K562 (cell line): ENCODE measurements around the gene CHERP. TPM values are rescaled to one million over a fixed set of nuclear protein-coding genes. Genes with fewer than 3 reads are reported as not detected.

Source experiments
- ATAC-seq: fragments of 200-7000 bp; cut with Tn5 transposase; 3 replicates; pipeline ENCODE4 v1.9.1; 2020; ENCODE audit warnings: moderate library complexity
- BruUV-seq: library from RNA; stranded (reverse); fragments of 400-500 nt; replicated peaks from 2 replicates; lab custom pipeline; 2021; lab: Mats Ljungman, UMichigan
- CTCF ChIA-PET: fragments of 300-600 bp; formaldehyde crosslinking; extraction: SDS; loops from one replicate; lab custom pipeline; 2021; ENCODE audit warnings: low intra/inter-chr PET ratio; lab: Yijun Ruan, JAX
- POLR2A ChIA-PET: fragments of 300-600, 350-650 bp; sonication (Branson Sonifier 250); formaldehyde crosslinking; extraction: SDS; loops from one replicate; lab custom pipeline; 2021; ENCODE audit warnings: antibody characterized with exemption, inconsistent platforms; lab: Yijun Ruan, JAX
- DNase-seq, 4 experiments: peaks; one replicate each; pipeline versions ENCODE4 v3.0.0 to v3.0.0-alpha.2; 2011 to 2018; ENCODE audit warnings: low spot score in 3 of 4, mixed read lengths in 3 of 4; ENCODE audit errors: extremely low read depth in 1 of 4
- FAIRE-seq: peaks from 2 replicates; lab custom pipeline; 2011; peaks lifted over from hg19 to GRCh38; lab: Jason Lieb, UNC
- H2AFZ ChIP-seq: 2 replicates; pipeline ENCODE4 v1.6.0; 2011; ENCODE audit warnings: low read depth, low read length, control low read depth, inconsistent platforms
- H3K27ac ChIP-seq: fragments of 200-600 bp; 3 replicates; pipeline ENCODE4 v1.8.0; 2011; ENCODE audit warnings: low read depth, mild to moderate bottlenecking, control low read depth, inconsistent platforms, low read length, moderate library complexity, mixed read lengths; ENCODE audit errors: extremely low read depth
- H3K27me3 ChIP-seq, 2 experiments: fragments of 300-600 bp in 1 of 2; 2 replicates in 1 of 2; 3 replicates in 1 of 2; pipeline versions ENCODE4 v1.6.0 to v1.8.0; 2011; ENCODE audit warnings: inconsistent platforms in 2 of 2, low read length in 2 of 2, mild to moderate bottlenecking in 1 of 2, mixed read lengths in 1 of 2, moderate library complexity in 1 of 2; ENCODE audit not compliant: control insufficient read depth in 2 of 2, insufficient read depth in 2 of 2
- H3K36me3 ChIP-seq: fragments of 300-600 bp; 3 replicates; pipeline ENCODE4 v1.8.0; 2011; ENCODE audit warnings: mild to moderate bottlenecking, low read length, inconsistent platforms; ENCODE audit not compliant: control insufficient read depth, insufficient read depth
- H3K4me1 ChIP-seq, 2 experiments: fragments of 200-600 bp in 1 of 2; replicated peaks in 1 of 2; 2 replicates in 1 of 2; 3 replicates in 1 of 2; pipeline versions ENCODE4 v1.5.1 to v1.8.0; 2011; ENCODE audit warnings: inconsistent platforms in 2 of 2, low read length in 2 of 2, mild to moderate bottlenecking in 1 of 2, mixed read lengths in 1 of 2, moderate library complexity in 1 of 2; ENCODE audit not compliant: control insufficient read depth in 2 of 2, insufficient read depth in 2 of 2
- H3K4me2 ChIP-seq: 2 replicates; pipeline ENCODE4 v1.6.1; 2011; ENCODE audit warnings: low read length, control low read depth, inconsistent platforms, mixed read lengths; ENCODE audit not compliant: insufficient read depth
- H3K4me3 ChIP-seq: fragments of 200-600 bp; sonication (generic), shearing (Covaris generic); 2 replicates; pipeline ENCODE4 v1.5.1; 2016; ENCODE audit warnings: control low read depth, inconsistent platforms
- H3K79me2 ChIP-seq: fragments of 200-600 bp; 3 replicates; pipeline ENCODE4 v1.8.0; 2011; ENCODE audit warnings: low read length, inconsistent platforms; ENCODE audit not compliant: control insufficient read depth, insufficient read depth
- H3K9ac ChIP-seq, 2 experiments: 2 replicates each; pipeline versions ENCODE4 v1.6.0 to v1.6.1; 2011; ENCODE audit warnings: low read depth in 2 of 2, low read length in 2 of 2, control low read depth in 1 of 2, inconsistent platforms in 1 of 2, mild to moderate bottlenecking in 1 of 2, mixed read lengths in 1 of 2; ENCODE audit not compliant: insufficient read depth in 1 of 2
- H3K9me1 ChIP-seq: one replicate; pipeline ENCODE4 v1.6.0; 2011; ENCODE audit warnings: inconsistent platforms, mild to moderate bottlenecking, low read length, moderate library complexity; ENCODE audit not compliant: control insufficient read depth, insufficient read depth
- H3K9me3 ChIP-seq: replicated peaks from 2 replicates; pipeline ENCODE4 v1.5.1; 2011; ENCODE audit warnings: low read depth, low read length, inconsistent platforms; ENCODE audit not compliant: control insufficient read depth, insufficient read depth
- H4K20me1 ChIP-seq: replicated peaks from 2 replicates; pipeline ENCODE4 v1.6.1; 2011; ENCODE audit warnings: low read length, inconsistent platforms, mixed read lengths; ENCODE audit not compliant: control insufficient read depth, insufficient read depth
- POLR2G ChIP-seq: fragments of 200-400 bp; formaldehyde crosslinking; IDR thresholded peaks from 2 replicates; pipeline ENCODE4 v1.6.1; 2017; ENCODE audit warnings: low read depth, mild to moderate bottlenecking, antibody characterized with exemption, low read length, moderate library complexity
- POLR2H ChIP-seq: IDR thresholded peaks from 2 replicates; pipeline ENCODE4 v1.6.1; 2016; ENCODE audit warnings: missing genetic modification characterization, low read depth, mild to moderate bottlenecking, control low read depth, missing compliant biosample characterization, moderate library complexity
- RBFOX2 ChIP-seq: fragments of 200-400 bp; formaldehyde crosslinking; IDR thresholded peaks from 2 replicates; pipeline ENCODE4 v1.6.1; 2017; ENCODE audit warnings: low read depth, mild to moderate bottlenecking, low read length, moderate library complexity
- RNF2 ChIP-seq: sonication (generic); IDR thresholded peaks from 2 replicates; pipeline ENCODE4 v1.6.1; 2016
- TRIM24 ChIP-seq, 2 experiments: fragments of 450-650 bp; IDR thresholded peaks; 2 replicates each; pipeline ENCODE4 v1.6.1; 2016
- WGBS: fragments of 100-300 bp; shearing (Covaris generic); methylation state at CpG from one replicate; pipeline ENCODE4 v1.1.6; 2016; ENCODE audit warnings: low coverage, mixed read lengths; ENCODE audit not compliant: insufficient coverage; ENCODE audit errors: missing lambda C conversion rate; 5-methylcytosine and 5-hydroxymethylcytosine counted together
- in situ Hi-C: fragments of 300-500 bp; cut with MboI; formaldehyde crosslinking; loops from 4 replicates; pipeline ENCODE4 v1.15.0; 2018; ENCODE audit warnings: inconsistent platforms, mixed read lengths
- intact Hi-C: fragments of 100-400 bp; cut with micrococcal nuclease; formaldehyde crosslinking; loops from 2 replicates; pipeline ENCODE4 v1.14.2; 2022
- polyA plus RNA-seq, 8 experiments: library from polyadenylated mRNA; depleted of rRNA in 4 of 8; stranded (reverse) in 5 of 8; unstranded in 3 of 8; fragments of >200 nt; fragmentation: Nextera tagmentation in 2 of 8; fragmentation: Illumina TruSeq in 1 of 8; extraction: Ambion mirVana in 2 of 8; extraction: Trizol in 1 of 8; gene quantifications; 2 replicates each; pipeline versions ENCODE4 v1.2.1 to v1.2.3, GENCODE V29; 2011 to 2014; ENCODE audit warnings: inconsistent platforms in 1 of 8, missing spikeins in 1 of 8
- total RNA-seq, 7 experiments: library from RNA; depleted of rRNA in 6 of 7; stranded (reverse); fragments of >200 nt in 6 of 7; fragmentation: Illumina TruSeq in 2 of 7; extraction: Trizol in 2 of 7; gene quantifications; 2 replicates each; pipeline versions ENCODE4 v1.2.1 to v1.2.3, GENCODE V29; 2011 to 2021; ENCODE audit warnings: low replicate concordance in 1 of 7
- TF ChIP-seq, protein P1 (sequence below): sonication (generic); formaldehyde crosslinking; IDR thresholded peaks from 2 replicates; pipeline ENCODE4 v1.8.1; 2023; ENCODE audit warnings: mild to moderate bottlenecking, missing genetic modification reagents

Gene CHERP
- total and polyA plus RNA-seq, 9 of the 15 experiments (the other 6 are each of a cell fraction or from before 2014, with no cell fraction given) = 0.60 to 85.1 (median 7.8) TPM

DNA sequence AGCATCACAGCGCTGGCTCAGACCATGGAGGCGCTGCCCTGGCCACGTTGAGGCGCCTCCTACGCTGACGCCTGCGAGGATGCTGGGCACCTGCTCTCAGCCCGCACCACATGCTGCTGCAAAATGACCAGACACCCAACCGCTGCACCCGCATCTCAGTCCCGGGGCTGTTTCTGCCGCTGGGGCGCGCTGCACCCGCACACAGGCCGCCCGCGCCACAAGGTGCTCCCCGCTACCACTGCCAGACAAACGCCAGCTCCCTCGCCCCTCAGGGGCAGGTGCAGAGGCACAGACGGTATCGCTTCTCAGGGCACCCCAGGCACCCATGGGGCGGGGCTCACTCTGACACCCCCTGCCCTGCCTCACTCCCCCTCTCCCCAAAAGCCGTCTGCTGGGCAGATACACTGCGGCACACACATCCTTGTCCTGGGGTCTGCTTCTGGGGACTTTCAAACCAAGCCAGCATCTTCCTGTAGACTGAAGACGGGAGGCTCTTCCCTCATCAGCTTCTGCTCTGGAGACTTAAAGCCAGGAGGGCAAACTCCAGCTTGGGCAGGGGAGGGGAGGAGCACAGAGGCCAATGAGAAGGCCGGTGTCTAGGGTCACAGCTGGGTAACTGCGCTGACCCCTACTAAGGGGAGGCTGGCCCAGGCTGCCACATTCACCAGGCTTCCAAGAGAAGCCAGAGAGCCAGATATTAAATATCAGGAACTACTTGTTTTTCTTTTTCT is 16.3 kb downstream of the CHERP start:
- FAIRE-seq = no peak
- TF ChIP-seq TRIM24 (IDR thresholded peaks at IDR 0.05) = no peak
- no peak for TF ChIP-seq RNF2
- TF ChIP-seq RBFOX2 = peak; percentile 12; the same call in 1 of the 2 replicates
- TF ChIP-seq POLR2G = peak; percentile 24; the same call in 1 of the 2 replicates
- TF ChIP-seq, protein P1, sequence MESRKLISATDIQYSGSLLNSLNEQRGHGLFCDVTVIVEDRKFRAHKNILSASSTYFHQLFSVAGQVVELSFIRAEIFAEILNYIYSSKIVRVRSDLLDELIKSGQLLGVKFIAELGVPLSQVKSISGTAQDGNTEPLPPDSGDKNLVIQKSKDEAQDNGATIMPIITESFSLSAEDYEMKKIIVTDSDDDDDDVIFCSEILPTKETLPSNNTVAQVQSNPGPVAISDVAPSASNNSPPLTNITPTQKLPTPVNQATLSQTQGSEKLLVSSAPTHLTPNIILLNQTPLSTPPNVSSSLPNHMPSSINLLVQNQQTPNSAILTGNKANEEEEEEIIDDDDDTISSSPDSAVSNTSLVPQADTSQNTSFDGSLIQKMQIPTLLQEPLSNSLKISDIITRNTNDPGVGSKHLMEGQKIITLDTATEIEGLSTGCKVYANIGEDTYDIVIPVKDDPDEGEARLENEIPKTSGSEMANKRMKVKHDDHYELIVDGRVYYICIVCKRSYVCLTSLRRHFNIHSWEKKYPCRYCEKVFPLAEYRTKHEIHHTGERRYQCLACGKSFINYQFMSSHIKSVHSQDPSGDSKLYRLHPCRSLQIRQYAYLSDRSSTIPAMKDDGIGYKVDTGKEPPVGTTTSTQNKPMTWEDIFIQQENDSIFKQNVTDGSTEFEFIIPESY (CRISPR knock-in tag) = peak; percentile 50
- no peak for TF ChIP-seq POLR2H
- H3K9me3 ChIP-seq = no peaks in the 10 kb centered on the region
- no peak overlapping the region for H2AFZ ChIP-seq
- H3K4me1 ChIP-seq = peaks cover 0 to 12% of the 10 kb centered on the region in 2 experiments; a peak in 2 of 5 replicates
- peaks cover 3% of the 10 kb centered on the region; the same call in 1 of the 2 replicates for H4K20me1 ChIP-seq
- in situ Hi-C loops = no loop called here
- no peak overlapping the region for H3K4me2 ChIP-seq
- BruUV-seq = no TSS peak
- H3K27me3 ChIP-seq = no peaks in the 10 kb centered on the region
- peaks cover 93% of the 10 kb centered on the region; the same call in 2 of the 3 replicates for H3K36me3 ChIP-seq
- intact Hi-C loops = no loop called here
- peak in 2 of 4 experiments; percentile 7 to 9 for DNase-seq
- no peak for ATAC-seq
- no peaks in the 10 kb centered on the region for H3K79me2 ChIP-seq
- WGBS = 98% methylated on average over 27 of the region's 29 CpGs
- POLR2A ChIA-PET = interaction anchor here (1.0 kb wide), 1 partner anchor 17 kb away, joined by 3 read pairs; no protein-coding TSS in a partner anchor
- H3K9ac ChIP-seq = no peak overlapping the region
- H3K4me3 ChIP-seq = no peak overlapping the region
- CTCF ChIA-PET = no interaction called here
- H3K27ac ChIP-seq = no peak overlapping the region
- no peaks in the 10 kb centered on the region for H3K9me1 ChIP-seq
